ENCODE results near the gene PACRG.

Gene PACRG

GRCh38 chr6:162960679-162961457, 233.1 kb downstream of the PACRG start:
- Histone ChIP-seq H3K27ac (no peak overlapping the region), H3K4me3 (no peak overlapping the region)
- TF ChIP-seq CTCF (IDR thresholded peaks at IDR 0.05): no peak
- no peak for DNase-seq (ENCODE audit: low spot score)

- Histone ChIP-seq H3K27ac (no peak overlapping the region), H3K4me3 (no peak overlapping the region)
- no peak for TF ChIP-seq CTCF (IDR thresholded peaks at IDR 0.05)
- no peak for DNase-seq (ENCODE audit: low spot score)
Observed at GRCh38 chr6:162962093-162962492, 234.3 kb downstream of the PACRG start.

- DNase-seq (ENCODE audit: low spot score): no peak
- no peak overlapping the region for H3K4me3 ChIP-seq
- no peak for TF ChIP-seq CTCF (IDR thresholded peaks at IDR 0.05)
- H3K27ac ChIP-seq: no peak overlapping the region
Observed at GRCh38 chr6:162963861-162964260, 236.1 kb downstream of the PACRG start.

GRCh38 chr6:162964488-162965140, 236.8 kb downstream of the PACRG start:
- no peak for DNase-seq (ENCODE audit: low spot score)
- TF ChIP-seq CTCF (IDR thresholded peaks at IDR 0.05): no peak
- Histone ChIP-seq H3K27ac (no peak overlapping the region), H3K4me3 (no peak overlapping the region)

GRCh38 chr6:162965366-162965765, 237.6 kb downstream of the PACRG start:
- no peak for TF ChIP-seq CTCF (IDR thresholded peaks at IDR 0.05)
- Histone ChIP-seq H3K27ac (no peak overlapping the region), H3K4me3 (no peak overlapping the region)
- DNase-seq (ENCODE audit: low spot score): no peak

GRCh38 chr6:162970246-162970645, 242.5 kb downstream of the PACRG start:
- DNase-seq (ENCODE audit: low spot score): no peak
- Histone ChIP-seq H3K4me3 (no peak overlapping the region), H3K27ac (no peak overlapping the region)
- no peak for TF ChIP-seq CTCF (IDR thresholded peaks at IDR 0.05)

GRCh38 chr6:162971356-162971755, 243.6 kb downstream of the PACRG start:
- no peak for TF ChIP-seq CTCF (IDR thresholded peaks at IDR 0.05)
- no peak overlapping the region for H3K4me3 ChIP-seq
- no peak overlapping the region for H3K27ac ChIP-seq
- no peak for DNase-seq (ENCODE audit: low spot score)
